Kidney tubule cell (primary cell): ENCODE data around the gene ETV2.
A peak's percentile ranks its signal among the peaks of the same experiment; 100 is the strongest.
"Not testable (repeated sequence)": the region's sequence is repeated elsewhere in the genome, so short reads cannot be mapped to it uniquely, and the experiment has no call there.

Experiments
- DNase-seq: peaks from one replicate; pipeline ENCODE4 v3.0.0-alpha.2; 2018; ENCODE audit warnings: low spot score

Gene ETV2

GRCh38 chr19:35628565-35629331 is 12.8 kb upstream of the ETV2 start, which contains the start of gene RBM42:
Gene RBM42, plus strand, starts transcription at chr19:35629036. Its CDS starts 118 bp downstream, at chr19:35629154.
- peak; percentile 99 for DNase-seq

GRCh38 chr19:35629332-35629633 is 12.3 kb upstream of the ETV2 start:
- no peak for DNase-seq

- DNase-seq: no peak
These were observed 7.7 kb upstream of the ETV2 start for GRCh38 chr19:35633727-35634440.

- DNase-seq: no peak
These were observed 4.9 kb upstream of the ETV2 start for GRCh38 chr19:35636651-35637050.

- no peak for DNase-seq
These were observed 4.4 kb upstream of the ETV2 start for GRCh38 chr19:35637165-35637564.

GRCh38 chr19:35639321-35639639 is 2.3 kb upstream of the ETV2 start:
- DNase-seq: no peak

- DNase-seq: no peak
These were observed 1.7 kb upstream of the ETV2 start for GRCh38 chr19:35639863-35640262.

- DNase-seq: no peak
These were observed 767 bp downstream of the ETV2 start for GRCh38 chr19:35642312-35642711.

- DNase-seq: no peak
These were observed 1.3 kb downstream of the ETV2 start for GRCh38 chr19:35642798-35643254.

GRCh38 chr19:35643255-35644205 is 2.0 kb downstream of the ETV2 start:
- DNase-seq: peak; percentile 77

- DNase-seq: peak; percentile 93
These were observed 2.9 kb downstream of the ETV2 start for GRCh38 chr19:35644206-35644986.

GRCh38 chr19:35644987-35645679 is 3.6 kb downstream of the ETV2 start:
- peak; percentile 15 for DNase-seq

- DNase-seq: no peak
These were observed 4.4 kb downstream of the ETV2 start for GRCh38 chr19:35645680-35646511.

GRCh38 chr19:35648017-35648961 is 6.7 kb downstream of the ETV2 start, which contains the start of gene COX6B1:
Gene COX6B1, plus strand, starts transcription at chr19:35648323. Its CDS starts 2,921 bp downstream, at chr19:35651244.
- DNase-seq: peak; percentile 98

- DNase-seq: no peak
These were observed 9.0 kb downstream of the ETV2 start for GRCh38 chr19:35650581-35650980.

GRCh38 chr19:35654828-35655227 is 13.3 kb downstream of the ETV2 start:
- not testable (repeated sequence) for DNase-seq

GRCh38 chr19:35655600-35655999 is 14.1 kb downstream of the ETV2 start:
- no peak for DNase-seq

- no peak for DNase-seq
These were observed 15.2 kb downstream of the ETV2 start for GRCh38 chr19:35656700-35657099.
